ENCODE measurements around the gene MMADHC.

Gene MMADHC

DNA sequence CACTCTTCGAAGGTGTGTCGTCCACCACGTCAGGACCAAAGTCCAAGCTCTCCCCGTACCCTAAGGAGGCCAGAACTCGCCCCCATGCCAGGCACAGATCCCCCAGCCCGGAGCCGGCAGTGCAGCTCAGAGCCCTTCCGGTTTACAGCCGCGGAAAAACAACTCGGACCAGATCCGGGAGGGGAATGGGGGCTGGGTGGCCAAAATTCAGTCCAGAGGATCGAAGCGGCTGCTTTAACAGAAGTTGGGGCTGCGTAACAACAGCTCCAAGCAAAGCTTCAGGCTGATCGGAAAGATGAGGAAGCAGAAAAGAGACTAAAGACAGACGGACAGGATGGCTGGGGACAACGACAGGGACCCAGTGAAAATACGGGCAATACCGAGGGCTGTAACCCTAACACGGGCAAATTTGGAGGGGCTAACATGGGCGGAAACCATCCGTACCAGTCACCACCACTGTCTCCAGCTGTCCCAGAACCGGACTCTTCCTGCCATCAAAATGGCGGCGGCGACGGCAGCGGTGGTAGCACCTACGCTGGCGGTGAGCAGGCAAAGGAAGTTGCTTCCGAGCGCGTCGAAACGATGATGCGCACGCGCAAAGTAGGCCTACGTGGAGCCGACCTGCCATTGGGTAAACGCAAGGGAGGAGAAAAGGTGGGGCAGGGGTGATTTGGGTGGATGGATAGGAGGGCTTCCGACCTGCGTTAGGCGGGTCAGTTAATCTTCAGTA, at the start of gene MMADHC:
MMADHC (minus strand) TSS at position 556 of the 730 bp plus-strand sequence. CDS start 678 bp downstream, outside the sequence.
- peak; percentile 93 for DNase-seq

- no peak for DNase-seq
These were observed 46.5 kb upstream of the MMADHC start for GRCh38 chr2:149634103-149634502.

- DNase-seq: no peak
These were observed 42.9 kb upstream of the MMADHC start for GRCh38 chr2:149630445-149630844.

DNA sequence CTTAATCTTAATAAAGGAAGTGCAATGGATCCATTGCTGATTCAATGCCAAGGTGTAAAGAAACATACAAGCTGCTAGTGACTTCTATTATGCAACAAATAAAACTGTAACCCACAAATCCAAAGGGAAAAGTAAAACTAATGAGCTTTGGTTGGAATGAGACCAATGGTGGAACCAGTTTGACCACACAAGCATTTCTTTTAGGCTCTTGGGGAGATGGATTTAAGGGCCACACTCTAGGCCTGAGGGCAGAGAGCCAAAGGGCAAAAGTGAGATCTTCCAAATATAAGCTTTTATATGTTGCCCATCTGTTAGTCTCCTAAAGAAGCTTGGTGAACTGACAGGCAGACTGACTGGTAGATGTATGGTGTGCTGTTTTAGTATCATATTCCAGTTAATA, 41.5 kb upstream of the MMADHC start:
- DNase-seq: no peak

DNA sequence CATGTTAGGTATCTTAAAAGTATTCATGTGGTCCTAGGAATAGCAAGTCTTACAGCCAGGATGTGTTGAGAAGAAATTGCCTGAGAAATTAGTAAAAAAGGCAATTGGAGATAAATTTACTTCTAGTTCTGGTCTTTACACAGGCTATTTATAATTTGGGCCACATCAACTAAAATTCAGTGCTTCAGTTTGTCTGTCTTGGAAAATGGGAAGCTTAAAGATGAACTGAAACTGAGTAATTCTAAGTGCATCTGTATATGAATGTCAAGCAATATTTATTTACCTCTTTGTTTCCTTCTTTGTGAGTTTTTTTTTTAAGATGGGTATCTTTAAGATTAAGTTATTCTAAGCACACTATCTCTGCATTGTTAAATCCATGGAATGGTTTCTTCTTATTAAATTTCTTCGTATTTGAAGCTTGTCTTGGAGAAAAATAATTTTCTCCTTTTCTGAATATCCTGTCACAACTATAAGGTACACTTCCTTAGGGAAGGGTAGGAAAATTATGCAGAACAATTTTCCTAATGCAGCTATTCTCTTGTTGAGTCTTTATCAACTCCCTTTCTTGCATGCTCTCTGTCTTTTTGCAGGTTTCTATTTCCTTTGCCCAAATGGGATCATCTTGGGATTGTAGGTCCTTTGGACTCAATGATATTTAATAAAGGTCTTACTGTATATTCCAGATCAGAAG, 39.7 kb upstream of the MMADHC start:
- DNase-seq: peak; percentile 5

- DNase-seq: no peak
These were observed 38.1 kb upstream of the MMADHC start for GRCh38 chr2:149625671-149626070.

- no peak for DNase-seq
These were observed 37.7 kb upstream of the MMADHC start for GRCh38 chr2:149625271-149625670.

DNA sequence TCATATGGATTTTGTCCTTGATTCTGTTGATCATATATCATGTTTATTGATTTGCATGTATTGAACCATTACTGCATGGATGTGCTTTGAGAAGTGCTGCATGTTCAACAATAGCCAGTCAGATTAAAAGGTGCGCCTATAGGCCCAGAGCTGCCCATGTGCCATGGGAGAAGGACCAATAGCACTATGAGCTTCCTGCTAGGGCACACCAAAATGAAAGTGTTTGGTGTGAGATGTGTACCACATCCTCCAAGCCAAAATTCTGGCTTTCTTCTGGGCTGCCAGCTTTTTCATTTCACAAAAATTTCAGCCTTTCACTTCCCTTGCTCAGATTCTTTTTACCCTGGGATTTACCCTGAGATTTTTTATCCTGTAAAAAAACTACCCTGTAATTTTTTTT, 34.8 kb upstream of the MMADHC start:
- no peak for DNase-seq

GRCh38 chr2:149617476-149617875, 29.9 kb upstream of the MMADHC start:
- no peak for DNase-seq

GRCh38 chr2:149616681-149617456, 29.3 kb upstream of the MMADHC start:
- no peak for DNase-seq

DNA sequence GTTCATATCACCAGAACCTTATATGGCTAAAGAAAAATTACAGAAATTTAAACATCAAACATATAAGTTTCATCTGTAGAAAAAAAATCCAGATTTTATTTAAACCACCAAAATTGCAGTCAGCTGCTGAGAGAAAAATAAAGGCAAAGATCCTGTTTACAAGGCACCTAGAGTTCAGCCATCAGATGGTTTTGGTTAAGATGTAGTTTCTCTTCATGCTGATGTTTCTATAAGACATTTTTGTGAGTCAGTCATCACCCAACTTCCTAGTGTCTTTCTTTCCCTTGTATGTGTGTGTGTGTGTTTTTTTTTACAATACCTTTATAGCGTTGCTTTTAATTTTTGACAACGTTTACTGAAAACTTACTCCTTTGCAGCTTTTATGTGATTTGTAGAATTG, 26.1 kb upstream of the MMADHC start:
- DNase-seq: no peak

GRCh38 chr2:149612122-149612521, 24.5 kb upstream of the MMADHC start:
- no peak for DNase-seq

DNA sequence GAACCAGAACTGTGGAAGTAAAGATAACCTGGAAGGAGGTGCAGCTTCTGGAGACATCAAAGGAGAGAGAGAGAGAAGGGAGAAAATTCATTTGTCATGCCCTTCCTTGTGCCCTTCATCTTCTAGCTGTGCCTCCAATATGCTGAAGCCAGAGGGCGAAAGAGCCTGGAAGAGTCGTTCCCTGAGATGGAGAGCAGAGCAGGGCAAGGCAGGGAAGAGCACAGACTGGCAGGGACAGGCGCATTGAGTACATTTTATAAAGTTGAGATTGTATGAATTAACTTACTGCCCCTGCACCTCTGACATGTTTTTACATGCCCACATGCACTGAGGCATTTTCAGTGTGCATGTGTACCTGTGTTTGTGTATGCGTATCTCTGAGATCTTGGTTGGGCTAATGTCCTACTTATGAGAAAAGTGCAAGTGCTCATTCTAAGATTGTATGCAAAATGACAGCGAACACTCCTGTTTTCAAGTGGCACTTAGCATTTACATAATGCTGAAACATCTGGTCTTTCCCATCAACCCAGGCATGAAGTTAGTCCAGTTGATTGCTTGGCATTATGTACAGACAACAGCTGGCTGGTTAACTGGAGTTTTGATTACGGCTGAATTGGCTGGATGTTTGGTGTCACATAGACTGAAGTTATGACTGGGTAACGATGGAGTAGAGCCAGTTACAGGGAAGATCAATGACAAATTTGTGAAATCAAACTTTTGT, 23.7 kb upstream of the MMADHC start:
- DNase-seq: no peak

DNA sequence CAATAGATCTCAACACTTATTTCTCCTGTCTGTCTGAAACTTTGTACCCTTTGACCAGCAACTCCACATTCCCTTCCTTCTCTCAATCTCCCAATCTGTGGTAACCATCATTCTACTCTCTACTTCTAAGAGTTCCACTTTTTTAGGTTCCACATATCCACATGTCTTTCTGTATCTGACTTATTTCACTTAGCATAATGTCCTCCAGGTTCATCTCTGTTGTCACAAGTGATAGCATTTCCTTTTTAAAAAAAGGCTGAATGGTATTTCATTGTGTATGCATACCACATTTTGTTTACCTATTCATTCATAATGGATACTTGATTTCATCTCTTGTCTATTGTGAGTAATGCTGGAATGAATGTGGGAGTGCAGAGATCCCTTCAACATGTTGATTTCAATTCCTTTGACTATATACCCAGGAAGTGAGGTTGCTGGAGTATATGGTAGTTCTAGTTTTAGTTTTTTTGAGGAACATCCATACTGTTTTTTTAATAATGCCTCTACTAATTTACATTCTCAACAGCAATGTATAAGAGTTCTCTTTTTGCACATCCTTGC, 18.8 kb upstream of the MMADHC start:
- no peak for DNase-seq

- DNase-seq: no peak
These were observed 15.7 kb upstream of the MMADHC start for GRCh38 chr2:149603248-149603647.

DNA sequence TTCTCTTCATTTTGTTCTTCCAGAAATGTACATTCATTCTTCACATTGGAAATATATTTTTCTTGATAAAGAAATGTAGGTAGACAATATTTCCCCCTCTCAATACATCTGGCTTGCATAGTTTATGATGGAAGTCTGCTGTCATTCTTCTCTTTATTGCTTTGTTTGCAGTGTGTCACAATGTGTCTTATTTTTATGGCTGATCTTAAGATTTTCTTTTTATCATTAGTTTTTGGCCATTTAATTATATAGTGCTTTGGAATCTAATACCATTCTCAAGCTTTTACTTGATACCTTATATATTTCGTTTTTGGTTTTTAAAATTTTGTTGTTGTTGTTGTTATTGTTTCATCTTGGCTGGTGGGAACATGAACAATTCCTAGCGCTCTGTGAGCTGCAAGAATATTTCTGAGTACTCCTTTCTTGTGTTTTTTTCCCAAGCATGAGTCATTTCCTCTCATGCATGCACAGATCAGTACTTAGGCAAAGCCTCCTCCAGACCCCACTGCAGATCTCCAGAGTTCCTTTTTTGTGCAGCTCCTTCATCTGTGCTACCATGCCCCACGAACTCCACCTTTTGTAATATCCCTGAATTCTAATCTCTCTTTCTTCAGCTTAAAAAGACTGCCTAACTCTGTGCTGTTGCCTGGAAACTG, 13.7 kb upstream of the MMADHC start:
- peak; percentile 44 for DNase-seq

- peak; percentile 70 for DNase-seq
These were observed 10.2 kb upstream of the MMADHC start for GRCh38 chr2:149597668-149598326.

GRCh38 chr2:149597050-149597667, 9.6 kb upstream of the MMADHC start:
- no peak for DNase-seq

GRCh38 chr2:149596471-149596870, 8.9 kb upstream of the MMADHC start:
- no peak for DNase-seq

DNA sequence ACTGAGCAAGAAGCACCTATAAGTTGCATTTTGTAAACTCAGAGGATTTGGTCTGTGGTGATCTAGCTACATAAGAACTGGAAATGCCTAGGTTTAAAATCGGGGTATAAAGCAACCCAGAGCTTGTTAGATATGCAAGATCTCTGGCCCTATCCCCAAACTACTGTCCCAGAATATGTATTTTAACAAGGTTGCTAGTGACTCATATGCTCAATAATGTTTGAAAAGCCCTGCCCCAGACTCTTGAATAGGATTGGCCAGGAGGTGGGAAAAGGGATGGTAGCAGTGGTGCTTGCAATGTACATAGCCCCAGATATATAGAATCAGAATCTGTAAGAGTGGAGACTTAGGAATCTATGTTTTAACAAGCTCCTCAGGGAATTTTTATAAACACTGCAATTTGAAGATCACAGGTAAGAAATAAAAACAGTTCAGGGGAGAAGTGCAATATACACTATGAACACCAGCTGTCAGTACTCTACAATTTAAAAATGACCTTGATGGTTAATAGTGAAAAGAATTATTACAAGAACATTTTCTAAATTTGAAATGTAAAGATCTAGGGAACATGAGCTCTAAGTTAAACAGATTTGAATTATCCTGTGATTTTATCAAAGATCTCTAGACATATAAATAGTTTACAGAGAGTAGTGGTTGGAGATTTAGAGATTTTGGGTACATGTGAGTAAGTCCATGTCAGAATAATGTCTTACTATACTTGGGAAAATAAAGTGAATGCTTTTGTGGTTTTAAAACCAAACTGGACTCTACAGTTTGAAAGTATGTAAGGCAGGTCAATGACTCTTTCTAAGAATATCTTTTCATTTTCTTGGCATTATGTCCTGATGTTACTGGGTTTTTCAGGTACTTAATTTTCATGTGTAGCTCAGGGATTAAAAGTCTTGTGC, 7.7 kb upstream of the MMADHC start:
- no peak for DNase-seq

Measured in inflammatory macrophage treated with lipopolysaccharide for 4 hours (primary cell).